ENCODE results near the gene TRUB1. TPM values are rescaled to one million over a fixed set of nuclear protein-coding genes. Genes with fewer than 3 reads are reported as not detected.

The TRUB1 gene
- polyA plus RNA-seq, 1 of the 3 experiments (the other 2 are of a cell fraction): 9.9 TPM

DNA sequence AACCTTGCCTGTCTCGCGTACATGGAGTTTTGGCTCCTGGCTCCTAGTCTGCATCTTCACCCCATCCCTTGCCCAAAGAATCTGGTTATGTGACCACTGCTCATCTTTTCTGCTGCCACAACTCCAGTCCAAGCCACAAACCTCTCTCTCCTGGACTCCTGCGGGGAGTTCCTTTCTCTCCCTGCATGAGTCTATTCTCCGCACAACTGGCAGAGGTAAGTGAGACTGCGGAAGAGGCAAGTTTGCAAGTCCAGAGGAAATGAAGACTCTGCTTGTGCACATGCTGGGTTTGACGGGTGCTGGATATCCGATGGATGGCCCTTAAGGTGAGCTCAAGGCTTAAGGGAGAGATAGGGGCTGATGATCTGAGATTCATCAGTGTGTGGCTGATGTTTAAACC is 61.0 kb downstream of the TRUB1 start (continued):
- TF ChIP-seq CTCF (IDR thresholded peaks at IDR 0.05): no peak

GRCh38 chr10:115001506-115002381 is 63.7 kb downstream of the TRUB1 start:
- Histone ChIP-seq H3K9me2 (no peaks in the 10 kb centered on the region), H3K9ac (no peak overlapping the region), H3K27ac (ENCODE audit: low read depth in 2 of 2, low read length in 1 of 2) (no peak overlapping the region), H3K9me3 (no peaks in the 10 kb centered on the region), H3K4me2 (no peak overlapping the region), H3K36me3 (replicated peaks in 1 of 2; ENCODE audit: control insufficient read depth in 1 of 2, insufficient read depth in 2 of 2, low read length in 1 of 2) (no peaks in the 10 kb centered on the region), H3K4me1 (ENCODE audit: control insufficient read depth in 1 of 2, insufficient read depth in 2 of 2, low read depth in 1 of 2, low read length in 1 of 2) (no peaks in the 10 kb centered on the region; a peak in 1 of 4 replicates), H3K79me2 (ENCODE audit: insufficient read depth) (no peaks in the 10 kb centered on the region), H3F3A (replicated peaks; ENCODE audit: insufficient read depth) (no peaks in the 10 kb centered on the region), H2AFZ (ENCODE audit: low read depth) (no peak overlapping the region), H3K27me3 (ENCODE audit: insufficient read depth) (no peaks in the 10 kb centered on the region), H3K4me3 (ENCODE audit: low read depth in 2 of 2, low read length in 1 of 2) (no peak overlapping the region), H4K20me1 (ENCODE audit: insufficient read depth) (no peaks in the 10 kb centered on the region)
- DNase-seq: no peak
- ChIA-PET CTCF (interaction anchor here (0.6 to 3.2 kb wide), 8 partner anchors 17 to 693 kb away, joined by 3 to 8 read pairs (median 3); no protein-coding TSS in a partner anchor), POLR2A (no interaction called here)
- TF ChIP-seq, protein P1, sequence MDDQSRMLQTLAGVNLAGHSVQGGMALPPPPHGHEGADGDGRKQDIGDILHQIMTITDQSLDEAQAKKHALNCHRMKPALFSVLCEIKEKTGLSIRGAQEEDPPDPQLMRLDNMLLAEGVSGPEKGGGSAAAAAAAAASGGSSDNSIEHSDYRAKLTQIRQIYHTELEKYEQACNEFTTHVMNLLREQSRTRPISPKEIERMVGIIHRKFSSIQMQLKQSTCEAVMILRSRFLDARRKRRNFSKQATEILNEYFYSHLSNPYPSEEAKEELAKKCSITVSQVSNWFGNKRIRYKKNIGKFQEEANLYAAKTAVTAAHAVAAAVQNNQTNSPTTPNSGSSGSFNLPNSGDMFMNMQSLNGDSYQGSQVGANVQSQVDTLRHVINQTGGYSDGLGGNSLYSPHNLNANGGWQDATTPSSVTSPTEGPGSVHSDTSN (IDR thresholded peaks at IDR 0.05): no peak
- no peak for TF ChIP-seq TAF1 (IDR thresholded peaks at IDR 0.05; ENCODE audit: borderline replicate concordance, low read depth, low read length)
- no peak for TF ChIP-seq TCF12 (IDR thresholded peaks at IDR 0.05)
- TF ChIP-seq FOXJ3 (CRISPR knock-in tag; IDR thresholded peaks at IDR 0.05): no peak
- no peak for TF ChIP-seq SMC3 (IDR thresholded peaks at IDR 0.05; ENCODE audit: low read depth, low read length)
- no peak for TF ChIP-seq RCOR1 (IDR thresholded peaks at IDR 0.05; ENCODE audit: low read length)
- no peak for TF ChIP-seq FOSL2 (IDR thresholded peaks at IDR 0.05; ENCODE audit: borderline replicate concordance, low read depth)
- TF ChIP-seq ZBTB33 (IDR thresholded peaks at IDR 0.05; ENCODE audit: borderline replicate concordance, low read depth): no peak
- TF ChIP-seq ELF1 (IDR thresholded peaks at IDR 0.05): no peak
- TF ChIP-seq JUND (IDR thresholded peaks at IDR 0.05): no peak
- TF ChIP-seq EP300 (IDR thresholded peaks at IDR 0.05; ENCODE audit: borderline replicate concordance in 1 of 2, low read depth in 1 of 2, low read length in 1 of 2): no peak
- TF ChIP-seq, protein P2, sequence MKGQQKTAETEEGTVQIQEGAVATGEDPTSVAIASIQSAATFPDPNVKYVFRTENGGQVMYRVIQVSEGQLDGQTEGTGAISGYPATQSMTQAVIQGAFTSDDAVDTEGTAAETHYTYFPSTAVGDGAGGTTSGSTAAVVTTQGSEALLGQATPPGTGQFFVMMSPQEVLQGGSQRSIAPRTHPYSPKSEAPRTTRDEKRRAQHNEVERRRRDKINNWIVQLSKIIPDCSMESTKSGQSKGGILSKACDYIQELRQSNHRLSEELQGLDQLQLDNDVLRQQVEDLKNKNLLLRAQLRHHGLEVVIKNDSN (IDR thresholded peaks at IDR 0.05; ENCODE audit: borderline replicate concordance, low read depth): no peak
- no peak for TF ChIP-seq FOXM1 (IDR thresholded peaks at IDR 0.05; ENCODE audit: low read depth)
- no peak for TF ChIP-seq RXRA (IDR thresholded peaks at IDR 0.05; ENCODE audit: borderline replicate concordance, low read depth)
- TF ChIP-seq, protein P3, sequence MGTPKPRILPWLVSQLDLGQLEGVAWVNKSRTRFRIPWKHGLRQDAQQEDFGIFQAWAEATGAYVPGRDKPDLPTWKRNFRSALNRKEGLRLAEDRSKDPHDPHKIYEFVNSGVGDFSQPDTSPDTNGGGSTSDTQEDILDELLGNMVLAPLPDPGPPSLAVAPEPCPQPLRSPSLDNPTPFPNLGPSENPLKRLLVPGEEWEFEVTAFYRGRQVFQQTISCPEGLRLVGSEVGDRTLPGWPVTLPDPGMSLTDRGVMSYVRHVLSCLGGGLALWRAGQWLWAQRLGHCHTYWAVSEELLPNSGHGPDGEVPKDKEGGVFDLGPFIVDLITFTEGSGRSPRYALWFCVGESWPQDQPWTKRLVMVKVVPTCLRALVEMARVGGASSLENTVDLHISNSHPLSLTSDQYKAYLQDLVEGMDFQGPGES (IDR thresholded peaks at IDR 0.05; ENCODE audit: low read depth, low read length): no peak
- no peak for TF ChIP-seq MXI1 (IDR thresholded peaks at IDR 0.05; ENCODE audit: low read depth, low read length)
- 84% methylated on average over 13 of the region's 13 CpGs for WGBS (ENCODE audit: low lambda C conversion rate)

Measured in SK-N-SH (cell line).